GM23338 (cell line): ENCODE data around the gene REEP1. TPM values are rescaled to one million over a fixed set of nuclear protein-coding genes. Genes with fewer than 3 reads are reported as not detected.
A peak's percentile ranks its signal among the peaks of the same experiment; 100 is the strongest.

Experiments
- ATAC-seq: fragments of 200-7000 bp; cut with Tn5 transposase; 3 replicates; pipeline ENCODE4 v1.9.1; 2020
- DNase-seq: peaks from one replicate; pipeline ENCODE4 v3.0.0-alpha.2; 2015; ENCODE audit warnings: low spot score
- H2AFZ ChIP-seq: fragments of 200-600 bp; sonication (generic); 2 replicates; pipeline ENCODE4 v1.8.0; 2016; ENCODE audit warnings: antibody characterized with exemption, mild to moderate bottlenecking, moderate library complexity
- H3F3A ChIP-seq: fragments of 200-600 bp; sonication (generic); replicated peaks from 2 replicates; pipeline ENCODE4 v1.8.0; 2017; ENCODE audit warnings: antibody characterized with exemption, mixed run types, low read depth
- H3K27ac ChIP-seq: fragments of 200-600 bp; sonication (generic); 2 replicates; pipeline ENCODE4 v1.6.1; 2016; ENCODE audit warnings: low read depth
- H3K27me3 ChIP-seq: fragments of 200-600 bp; sonication (generic); 2 replicates; pipeline ENCODE4 v1.8.0; 2016; ENCODE audit warnings: mild to moderate bottlenecking, mixed run types, moderate library complexity; ENCODE audit not compliant: insufficient read depth
- H3K36me3 ChIP-seq: fragments of 200-600 bp; sonication (generic); 2 replicates; pipeline ENCODE4 v1.8.0; 2016; ENCODE audit warnings: mild to moderate bottlenecking; ENCODE audit not compliant: insufficient read depth
- H3K4me1 ChIP-seq: fragments of 200-600 bp; sonication (generic); 2 replicates; pipeline ENCODE4 v1.8.0; 2016; ENCODE audit warnings: mild to moderate bottlenecking, moderate library complexity; ENCODE audit not compliant: insufficient read depth
- H3K4me2 ChIP-seq: fragments of 200-600 bp; sonication (generic); 2 replicates; pipeline ENCODE4 v1.7.1; 2017; ENCODE audit warnings: mixed run types
- H3K4me3 ChIP-seq: fragments of 200-600 bp; sonication (generic); 2 replicates; pipeline ENCODE4 v1.6.1; 2016; ENCODE audit warnings: mixed run types
- H3K79me2 ChIP-seq: fragments of 200-600 bp; sonication (generic); replicated peaks from 2 replicates; pipeline ENCODE4 v1.8.0; 2017; ENCODE audit warnings: mild to moderate bottlenecking; ENCODE audit not compliant: insufficient read depth
- H3K9me2 ChIP-seq: fragments of 200-600 bp; sonication (generic); 2 replicates; pipeline ENCODE4 v1.8.0; 2017; ENCODE audit not compliant: insufficient read depth
- H4K20me1 ChIP-seq: fragments of 200-600 bp; sonication (generic); replicated peaks from 2 replicates; pipeline ENCODE4 v1.8.0; 2017; ENCODE audit warnings: mild to moderate bottlenecking; ENCODE audit not compliant: insufficient read depth
- H3K27ac Mint-ChIP-seq: 2 replicates; pipeline ENCODE4 v1.8.0; 2020; ENCODE audit warnings: inconsistent platforms, mild to moderate bottlenecking, moderate library complexity, mixed read lengths
- H3K27me3 Mint-ChIP-seq: 3 replicates; pipeline ENCODE4 v1.8.0; 2022; ENCODE audit warnings: low read depth, mild to moderate bottlenecking, moderate library complexity, mixed read lengths, inconsistent platforms; ENCODE audit not compliant: insufficient read depth, poor library complexity
- H3K36me3 Mint-ChIP-seq: 3 replicates; pipeline ENCODE4 v1.8.0; 2021; ENCODE audit warnings: low read depth, mild to moderate bottlenecking, inconsistent platforms, moderate library complexity, mixed read lengths
- H3K4me1 Mint-ChIP-seq: 3 replicates; pipeline ENCODE4 v1.8.0; 2020; ENCODE audit warnings: mild to moderate bottlenecking, inconsistent platforms, mixed read lengths
- H3K4me3 Mint-ChIP-seq: 3 replicates; pipeline ENCODE4 v1.8.0; 2021; ENCODE audit warnings: moderate library complexity, mild to moderate bottlenecking, inconsistent platforms, mixed read lengths
- H3K9me3 Mint-ChIP-seq: 3 replicates; pipeline ENCODE4 v1.8.0; 2020; ENCODE audit warnings: moderate library complexity, mild to moderate bottlenecking, inconsistent platforms, mixed read lengths
- CREB1 ChIP-seq: fragments of 250-450 bp; sonication (Bioruptor Pico); IDR thresholded peaks from 2 replicates; pipeline ENCODE4 v1.5.0; 2020; ENCODE audit warnings: low read depth, mild to moderate bottlenecking, moderate library complexity
- EZH2phosphoT487 ChIP-seq: fragments of 200-600 bp; sonication (generic); IDR thresholded peaks from one replicate; pipeline ENCODE4 v1.8.1; 2018; ENCODE audit warnings: antibody characterized with exemption; ENCODE audit not compliant: unreplicated experiment
- JUNB ChIP-seq: IDR thresholded peaks from one replicate; pipeline ENCODE4 v1.6.1; 2016; ENCODE audit warnings: antibody characterized with exemption; ENCODE audit not compliant: unreplicated experiment
- NANOG ChIP-seq: IDR thresholded peaks from 2 replicates; pipeline ENCODE4 v1.6.1; 2016; ENCODE audit warnings: antibody characterized with exemption, borderline replicate concordance
- ZNF114 ChIP-seq: fragments of 250-450 bp; sonication (Bioruptor Pico); IDR thresholded peaks from 2 replicates; pipeline ENCODE4 v1.5.0; 2020; ENCODE audit warnings: mild to moderate bottlenecking, moderate library complexity
- ZNF331 ChIP-seq: fragments of 250-450 bp; sonication (Bioruptor Pico); IDR thresholded peaks from 2 replicates; pipeline ENCODE4 v1.5.0; 2020; ENCODE audit warnings: low read depth, mild to moderate bottlenecking, moderate library complexity
- polyA plus RNA-seq: library from polyadenylated mRNA; unstranded; fragments of >200 nt; fragmentation: Nextera tagmentation; extraction: Ambion mirVana; gene quantifications from 2 replicates; pipeline ENCODE4 v1.2.1, GENCODE V29; 2016
- total RNA-seq: library from RNA; depleted of rRNA; stranded (reverse); fragments of >200 nt; shearing (Covaris generic); gene quantifications from 2 replicates; pipeline ENCODE4 v1.2.3, GENCODE V29; 2014
- TF ChIP-seq, protein P1 (sequence below): IDR thresholded peaks from one replicate; pipeline ENCODE4 v1.6.1; 2018; ENCODE audit warnings: antibody characterized with exemption; ENCODE audit not compliant: unreplicated experiment
- TF ChIP-seq, protein P2 (sequence below): IDR thresholded peaks from 2 replicates; pipeline ENCODE4 v1.6.1; 2016; ENCODE audit warnings: antibody characterized with exemption

REEP1 gene
- total and polyA plus RNA-seq, 2 experiments from 2014 or later = 1.6 to 1.8 TPM

DNA sequence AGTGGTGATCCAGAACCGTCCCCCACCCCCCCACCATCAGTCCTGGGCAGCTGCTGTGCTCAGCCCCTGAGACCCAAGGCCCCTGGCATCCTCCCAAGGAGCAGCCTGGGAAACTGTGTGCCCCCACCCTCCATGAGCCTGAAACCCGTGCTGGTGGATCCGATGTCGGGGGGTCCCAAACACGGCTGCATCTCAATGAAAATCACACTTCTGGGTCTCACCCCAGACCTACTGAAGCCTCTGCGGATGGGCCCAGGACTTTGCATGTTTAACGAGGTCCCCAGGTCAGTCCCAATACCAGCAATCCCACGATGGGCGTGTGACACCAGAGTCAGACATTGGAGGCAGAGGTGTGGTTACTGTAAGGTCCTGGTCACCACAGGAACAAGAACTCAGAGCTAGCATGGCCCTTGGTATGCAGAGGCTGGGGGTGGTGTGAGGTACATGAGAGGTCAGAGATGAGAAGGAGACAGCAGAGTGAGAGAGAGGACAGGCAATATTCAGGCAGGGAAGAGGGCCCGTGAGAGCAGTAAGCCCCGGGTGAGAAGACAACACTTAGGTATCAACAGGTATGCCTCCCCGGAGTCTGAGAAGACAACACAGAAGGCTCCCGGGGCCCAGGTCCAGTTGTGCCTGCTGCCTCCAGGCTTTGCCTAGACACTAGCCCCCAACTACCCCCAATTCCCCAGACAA lies 105.6 kb downstream of the REEP1 start (continued):
- TF ChIP-seq, protein P1, sequence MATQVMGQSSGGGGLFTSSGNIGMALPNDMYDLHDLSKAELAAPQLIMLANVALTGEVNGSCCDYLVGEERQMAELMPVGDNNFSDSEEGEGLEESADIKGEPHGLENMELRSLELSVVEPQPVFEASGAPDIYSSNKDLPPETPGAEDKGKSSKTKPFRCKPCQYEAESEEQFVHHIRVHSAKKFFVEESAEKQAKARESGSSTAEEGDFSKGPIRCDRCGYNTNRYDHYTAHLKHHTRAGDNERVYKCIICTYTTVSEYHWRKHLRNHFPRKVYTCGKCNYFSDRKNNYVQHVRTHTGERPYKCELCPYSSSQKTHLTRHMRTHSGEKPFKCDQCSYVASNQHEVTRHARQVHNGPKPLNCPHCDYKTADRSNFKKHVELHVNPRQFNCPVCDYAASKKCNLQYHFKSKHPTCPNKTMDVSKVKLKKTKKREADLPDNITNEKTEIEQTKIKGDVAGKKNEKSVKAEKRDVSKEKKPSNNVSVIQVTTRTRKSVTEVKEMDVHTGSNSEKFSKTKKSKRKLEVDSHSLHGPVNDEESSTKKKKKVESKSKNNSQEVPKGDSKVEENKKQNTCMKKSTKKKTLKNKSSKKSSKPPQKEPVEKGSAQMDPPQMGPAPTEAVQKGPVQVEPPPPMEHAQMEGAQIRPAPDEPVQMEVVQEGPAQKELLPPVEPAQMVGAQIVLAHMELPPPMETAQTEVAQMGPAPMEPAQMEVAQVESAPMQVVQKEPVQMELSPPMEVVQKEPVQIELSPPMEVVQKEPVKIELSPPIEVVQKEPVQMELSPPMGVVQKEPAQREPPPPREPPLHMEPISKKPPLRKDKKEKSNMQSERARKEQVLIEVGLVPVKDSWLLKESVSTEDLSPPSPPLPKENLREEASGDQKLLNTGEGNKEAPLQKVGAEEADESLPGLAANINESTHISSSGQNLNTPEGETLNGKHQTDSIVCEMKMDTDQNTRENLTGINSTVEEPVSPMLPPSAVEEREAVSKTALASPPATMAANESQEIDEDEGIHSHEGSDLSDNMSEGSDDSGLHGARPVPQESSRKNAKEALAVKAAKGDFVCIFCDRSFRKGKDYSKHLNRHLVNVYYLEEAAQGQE = no peak
- TF ChIP-seq ZNF114 = no peak
- TF ChIP-seq ZNF331 (CRISPR knock-in tag) = no peak
- TF ChIP-seq EZH2phosphoT487 = no peak
- TF ChIP-seq, protein P2, sequence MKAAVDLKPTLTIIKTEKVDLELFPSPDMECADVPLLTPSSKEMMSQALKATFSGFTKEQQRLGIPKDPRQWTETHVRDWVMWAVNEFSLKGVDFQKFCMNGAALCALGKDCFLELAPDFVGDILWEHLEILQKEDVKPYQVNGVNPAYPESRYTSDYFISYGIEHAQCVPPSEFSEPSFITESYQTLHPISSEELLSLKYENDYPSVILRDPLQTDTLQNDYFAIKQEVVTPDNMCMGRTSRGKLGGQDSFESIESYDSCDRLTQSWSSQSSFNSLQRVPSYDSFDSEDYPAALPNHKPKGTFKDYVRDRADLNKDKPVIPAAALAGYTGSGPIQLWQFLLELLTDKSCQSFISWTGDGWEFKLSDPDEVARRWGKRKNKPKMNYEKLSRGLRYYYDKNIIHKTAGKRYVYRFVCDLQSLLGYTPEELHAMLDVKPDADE = no peak

DNA sequence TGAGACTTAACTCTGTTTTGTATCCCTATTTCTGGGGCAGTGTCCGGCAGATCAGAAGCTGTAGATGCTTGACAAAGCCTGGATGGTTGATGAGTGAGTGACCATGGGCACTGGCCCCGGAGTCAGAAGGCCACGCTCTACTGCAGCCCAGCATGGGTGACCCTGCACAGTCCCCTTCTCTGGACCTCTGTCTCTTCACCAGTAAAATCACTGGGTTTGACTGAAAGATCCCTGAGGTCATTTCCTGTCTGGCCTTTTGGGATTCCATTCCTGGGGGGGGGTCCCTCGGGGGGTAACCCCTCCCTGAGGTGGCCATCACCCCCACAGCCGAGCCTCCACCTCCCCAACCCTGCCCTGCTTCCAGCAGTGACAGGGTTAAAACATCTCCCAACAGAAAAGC lies 106.5 kb downstream of the REEP1 start:
- Histone ChIP-seq H3K4me2 (no peak overlapping the region), H3K4me3 (no peak overlapping the region), H3K36me3 (no peaks in the 10 kb centered on the region), H3F3A (no peaks in the 10 kb centered on the region), H3K9me2 (no peaks in the 10 kb centered on the region), H4K20me1 (no peaks in the 10 kb centered on the region), H3K4me1 (peaks cover 7% of the 10 kb centered on the region; the same call in 1 of the 2 replicates), H3K27ac (no peak overlapping the region), H3K27me3 (no peaks in the 10 kb centered on the region), H3K79me2 (no peaks in the 10 kb centered on the region), H2AFZ (0 out of 2 replicates have a peak overlapping the region, but pooled peaks have one; percentile 10)
- H3K27me3 Mint-ChIP-seq = peaks cover 6% of the 10 kb centered on the region
- H3K4me3 Mint-ChIP-seq = no peak overlapping the region
- H3K36me3 Mint-ChIP-seq = no peaks in the 10 kb centered on the region
- H3K27ac Mint-ChIP-seq = no peak overlapping the region
- DNase-seq (no peak), ATAC-seq (no peak)
- H3K9me3 Mint-ChIP-seq = no peaks in the 10 kb centered on the region
- H3K4me1 Mint-ChIP-seq = peaks cover 18% of the 10 kb centered on the region
- TF ChIP-seq JUNB = no peak
- TF ChIP-seq, protein P1 = no peak
- TF ChIP-seq, protein P2 = no peak
- TF ChIP-seq EZH2phosphoT487 = no peak
- no peak for TF ChIP-seq NANOG
- no peak for TF ChIP-seq CREB1
- TF ChIP-seq ZNF114 = no peak
- no peak for TF ChIP-seq ZNF331 (CRISPR knock-in tag)
